Brain microvascular endothelial cell (primary cell): ENCODE measurements around the gene KCNT1.

ENCODE experiments used
- DNase-seq: peaks from one replicate; pipeline ENCODE4 v3.0.0-alpha.2; 2020
- H3K27ac ChIP-seq: fragments of 250-450 bp; sonication (Bioruptor Pico); 2 replicates; pipeline ENCODE4 v1.5.1; 2020; ENCODE audit warnings: mild to moderate bottlenecking, moderate library complexity
- H3K27me3 ChIP-seq: fragments of 250-450 bp; sonication (Bioruptor Pico); replicated peaks from 2 replicates; pipeline ENCODE4 v1.5.1; 2020; ENCODE audit warnings: mild to moderate bottlenecking
- H3K36me3 ChIP-seq: fragments of 250-450 bp; sonication (Bioruptor Pico); replicated peaks from 2 replicates; pipeline ENCODE4 v1.5.1; 2020; ENCODE audit warnings: mild to moderate bottlenecking
- H3K4me3 ChIP-seq: 2 replicates; pipeline ENCODE4 v1.5.1; 2011; ENCODE audit warnings: low read depth, mild to moderate bottlenecking, control low read depth, low read length, moderate library complexity
- in situ Hi-C: cut with HindIII; loops from 2 replicates; pipeline ENCODE4 v1.10.0; 2017; ENCODE audit warnings: low sequenced_read_pairs, low pct_ligation_motif_present
- TF ChIP-seq, protein P1 (sequence below): IDR thresholded peaks from 2 replicates; pipeline ENCODE4 v1.5.1; 2011; ENCODE audit warnings: low read depth, mild to moderate bottlenecking, moderate library complexity, low read length, control low read depth, inconsistent platforms; ENCODE audit errors: missing control alignments

Gene KCNT1

DNA sequence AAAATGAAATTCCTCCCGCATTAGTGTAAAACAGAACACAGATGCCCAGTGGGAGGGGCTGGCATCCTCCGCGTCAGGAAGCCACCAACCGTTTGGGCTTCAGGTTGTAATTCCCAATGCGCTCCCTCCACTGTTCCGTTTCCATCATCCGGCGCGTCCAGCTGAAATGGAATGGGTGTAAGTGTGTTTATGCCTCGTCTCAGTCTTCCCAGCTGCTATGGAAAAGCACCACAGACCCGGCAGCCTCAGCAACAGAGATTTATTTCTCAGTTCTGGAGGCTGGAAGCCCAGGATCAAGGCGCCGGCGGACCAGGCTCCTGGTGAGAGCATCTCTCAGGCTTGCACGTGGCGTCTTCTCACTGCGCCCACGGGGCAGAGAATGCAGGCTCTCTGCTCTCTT, 20.4 kb downstream of the KCNT1 start:
- DNase-seq: no peak
- Histone ChIP-seq H3K36me3 (no peaks in the 10 kb centered on the region), H3K27me3 (peaks cover under 1% of the 10 kb centered on the region), H3K4me3 (no peak overlapping the region), H3K27ac (no peak overlapping the region)
- in situ Hi-C loops: no loop called here
- TF ChIP-seq, protein P1, sequence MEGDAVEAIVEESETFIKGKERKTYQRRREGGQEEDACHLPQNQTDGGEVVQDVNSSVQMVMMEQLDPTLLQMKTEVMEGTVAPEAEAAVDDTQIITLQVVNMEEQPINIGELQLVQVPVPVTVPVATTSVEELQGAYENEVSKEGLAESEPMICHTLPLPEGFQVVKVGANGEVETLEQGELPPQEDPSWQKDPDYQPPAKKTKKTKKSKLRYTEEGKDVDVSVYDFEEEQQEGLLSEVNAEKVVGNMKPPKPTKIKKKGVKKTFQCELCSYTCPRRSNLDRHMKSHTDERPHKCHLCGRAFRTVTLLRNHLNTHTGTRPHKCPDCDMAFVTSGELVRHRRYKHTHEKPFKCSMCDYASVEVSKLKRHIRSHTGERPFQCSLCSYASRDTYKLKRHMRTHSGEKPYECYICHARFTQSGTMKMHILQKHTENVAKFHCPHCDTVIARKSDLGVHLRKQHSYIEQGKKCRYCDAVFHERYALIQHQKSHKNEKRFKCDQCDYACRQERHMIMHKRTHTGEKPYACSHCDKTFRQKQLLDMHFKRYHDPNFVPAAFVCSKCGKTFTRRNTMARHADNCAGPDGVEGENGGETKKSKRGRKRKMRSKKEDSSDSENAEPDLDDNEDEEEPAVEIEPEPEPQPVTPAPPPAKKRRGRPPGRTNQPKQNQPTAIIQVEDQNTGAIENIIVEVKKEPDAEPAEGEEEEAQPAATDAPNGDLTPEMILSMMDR: no peak

DNA sequence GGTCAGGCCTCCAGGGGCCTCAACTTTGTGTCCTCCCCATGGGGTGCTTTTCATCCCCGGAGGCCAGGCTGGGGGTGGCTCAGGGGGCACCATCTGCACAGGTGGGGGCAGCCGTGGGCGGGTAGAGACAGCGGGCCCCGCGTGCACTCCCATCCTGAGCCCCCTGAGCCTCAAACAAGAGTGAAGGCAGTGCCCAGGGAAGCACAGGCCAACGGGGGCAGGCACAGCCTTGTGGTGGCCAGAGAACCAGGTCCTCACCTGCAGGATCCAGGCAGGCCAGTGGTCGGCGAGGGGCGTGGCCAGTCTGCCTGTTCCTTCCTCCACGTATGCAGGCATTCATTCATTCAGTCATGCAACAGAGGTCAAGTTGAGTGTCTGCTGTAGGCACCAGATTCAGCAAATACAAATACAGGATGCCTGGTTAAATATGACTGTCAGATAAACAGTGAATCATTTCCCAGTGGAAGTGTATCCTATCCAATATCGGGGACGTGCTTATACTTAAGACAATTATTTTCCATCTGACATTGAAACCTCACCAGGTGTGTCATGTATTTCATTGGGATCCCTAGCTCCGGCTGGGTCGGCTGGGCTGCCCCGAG, 22.3 kb downstream of the KCNT1 start:
- DNase-seq: no peak
- Histone ChIP-seq H3K27ac (no peak overlapping the region), H3K27me3 (peaks cover 17% of the 10 kb centered on the region), H3K4me3 (no peak overlapping the region), H3K36me3 (no peaks in the 10 kb centered on the region)
- in situ Hi-C loops: no loop called here
- TF ChIP-seq, protein P1: no peak

DNA sequence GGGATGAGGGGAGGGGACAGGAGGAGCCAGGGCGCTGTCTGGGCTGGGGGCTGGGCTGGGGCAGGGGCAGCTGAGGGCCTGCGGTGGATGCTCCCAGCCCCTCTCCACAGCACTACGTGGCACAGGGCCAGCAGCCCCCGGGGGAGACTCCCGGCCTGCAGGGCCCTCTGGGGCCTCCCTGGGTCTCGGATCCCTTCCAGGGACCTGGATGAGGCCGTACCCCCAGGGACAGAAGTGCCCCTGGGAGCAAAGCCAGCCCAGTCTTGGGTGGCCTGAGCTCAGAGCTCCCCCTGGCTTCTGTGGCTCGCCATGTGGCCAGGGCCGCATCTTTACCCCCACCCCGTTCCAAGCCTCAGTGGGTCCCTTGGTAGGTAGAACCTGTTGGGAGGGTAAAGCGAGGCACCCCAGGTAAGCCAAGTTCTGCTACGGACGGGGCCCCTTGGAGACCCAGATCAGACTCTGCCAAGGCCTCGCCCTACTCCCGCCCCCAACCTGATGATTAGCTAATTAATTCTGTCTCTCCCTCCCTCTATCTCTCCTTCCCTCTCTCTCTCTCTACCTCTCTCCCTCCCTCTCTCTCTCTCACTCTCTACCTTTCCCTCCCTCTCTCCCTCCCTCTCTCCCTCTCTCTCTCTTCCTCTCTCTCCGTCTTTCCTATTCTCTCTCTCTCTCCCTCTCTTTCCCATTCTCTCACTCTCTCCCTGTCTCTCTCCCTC, 24.3 kb downstream of the KCNT1 start:
- H3K27ac ChIP-seq: no peak overlapping the region
- no peak overlapping the region for H3K4me3 ChIP-seq
- H3K27me3 ChIP-seq: peaks cover 17% of the 10 kb centered on the region
- no peak for DNase-seq
- in situ Hi-C loops: no loop called here
- TF ChIP-seq, protein P1: peak; percentile 10
- H3K36me3 ChIP-seq: no peaks in the 10 kb centered on the region

DNA sequence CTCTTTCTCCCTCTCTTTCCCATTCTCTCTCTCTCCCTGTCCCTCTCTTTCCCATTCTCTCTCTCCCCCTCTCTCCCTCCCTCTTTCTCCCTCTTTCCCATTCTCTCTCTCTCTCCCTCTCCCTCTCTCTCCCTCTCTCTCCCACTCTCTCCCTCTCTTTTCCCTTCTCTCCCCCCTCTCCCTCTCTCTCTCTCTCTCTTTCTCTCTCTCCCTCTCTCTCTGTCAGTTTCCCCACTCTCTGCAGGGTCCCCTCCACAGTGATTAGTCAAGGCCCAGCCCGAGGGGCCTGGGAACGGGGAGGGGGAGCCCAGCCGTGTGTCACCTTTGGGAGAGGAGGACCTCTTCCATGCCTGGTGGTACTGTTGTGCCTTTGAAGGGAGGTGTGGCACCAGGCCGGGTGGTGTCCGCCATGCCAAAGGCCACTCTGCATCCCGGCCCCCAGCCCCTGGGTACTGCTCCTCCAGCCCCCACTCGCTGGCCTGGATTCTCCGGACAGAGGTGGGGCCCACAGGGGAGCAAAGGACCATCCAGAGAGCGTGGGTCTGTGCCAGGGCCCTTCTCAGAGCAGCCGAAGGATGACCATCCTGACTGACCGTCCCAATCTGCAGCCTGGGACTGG, 25.4 kb downstream of the KCNT1 start:
- Histone ChIP-seq H3K36me3 (no peaks in the 10 kb centered on the region), H3K27ac (no peak overlapping the region), H3K27me3 (peaks cover 17% of the 10 kb centered on the region), H3K4me3 (no peak overlapping the region)
- TF ChIP-seq, protein P1: no peak
- in situ Hi-C loops: no loop called here
- no peak for DNase-seq

DNA sequence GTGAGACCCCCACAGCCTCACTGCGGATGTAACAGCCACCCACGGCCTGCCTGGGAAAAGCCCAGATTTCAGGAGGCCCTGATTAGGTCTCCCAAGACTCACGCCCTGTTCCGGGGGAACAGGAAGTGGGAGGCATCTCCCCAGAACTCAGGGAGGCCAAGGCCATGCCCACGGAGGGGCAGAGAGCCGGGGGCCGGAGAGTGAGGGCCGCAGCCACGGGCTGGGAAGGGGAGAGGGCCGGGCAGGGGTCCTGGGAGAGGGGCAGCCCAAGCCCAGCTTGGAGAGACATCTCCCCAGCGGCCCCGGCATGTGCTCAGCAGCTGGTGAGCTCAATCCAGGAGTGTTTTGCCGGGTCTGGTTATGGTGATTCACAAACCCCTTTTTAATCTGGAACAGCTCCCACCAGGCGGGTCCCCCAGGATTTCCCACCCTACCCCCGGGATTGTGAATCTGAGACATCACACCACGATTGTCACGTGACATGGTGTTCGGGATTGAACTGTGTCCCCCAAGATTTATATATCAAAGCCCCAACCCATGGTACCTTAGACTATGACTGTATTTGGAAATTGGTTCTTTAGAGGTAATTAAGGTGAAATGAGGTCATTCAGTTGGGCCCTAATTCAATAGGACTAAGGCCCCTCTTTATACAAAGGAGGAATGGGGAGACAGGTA, 26.6 kb downstream of the KCNT1 start:
- in situ Hi-C loops: no loop called here
- Histone ChIP-seq H3K36me3 (no peaks in the 10 kb centered on the region), H3K4me3 (no peak overlapping the region), H3K27me3 (peaks cover 17% of the 10 kb centered on the region), H3K27ac (no peak overlapping the region)
- DNase-seq: no peak
- TF ChIP-seq, protein P1: no peak
